Measurements from ENCODE around the gene SCAF8. TPM values are rescaled to one million over a fixed set of nuclear protein-coding genes. Genes with fewer than 3 reads are reported as not detected.
A peak's percentile ranks its signal among the peaks of the same experiment; 100 is the strongest.

The SCAF8 gene
- total and polyA plus RNA-seq, 9 of the 15 experiments (the other 6 are each of a cell fraction or from before 2014, with no cell fraction given): 10.5 to 46.6 (median 23.2) TPM

GRCh38 chr6:154800338-154800737 lies 67.1 kb downstream of the SCAF8 start:
- no peak for FAIRE-seq
- intact Hi-C loops (cut with micrococcal nuclease): loop anchor here (10.0 kb wide), 1 partner anchor 646 kb away; no protein-coding TSS in a partner anchor
- in situ Hi-C loops (cut with MboI): loop anchor here (5.0 to 25.0 kb wide), 2 partner anchors 123 to 638 kb away; no protein-coding TSS in a partner anchor
- DNase-seq (ENCODE audit: extremely low read depth in 1 of 4, low spot score in 3 of 4): no peak
- no peak overlapping the region for H3K4me2 ChIP-seq (ENCODE audit: insufficient read depth, low read length)
- no peaks in the 10 kb centered on the region for H3K9me1 ChIP-seq (ENCODE audit: control insufficient read depth, insufficient read depth, low read length)
- peaks cover 70% of the 10 kb centered on the region for H3K36me3 ChIP-seq (ENCODE audit: control insufficient read depth, insufficient read depth, low read length)
- no peak overlapping the region for H3K27ac ChIP-seq (ENCODE audit: extremely low read depth, low read depth, low read length)
- no TSS peak for BruUV-seq (replicated peaks)
- ChIA-PET CTCF (ENCODE audit: low intra/inter-chr PET ratio) (interaction anchor here (2.2 kb wide), 1 partner anchor 125 kb away, joined by 7 read pairs; no protein-coding TSS in a partner anchor), POLR2A (interaction anchor here (0.6 kb wide), 2 partner anchors 73 to 230 kb away, joined by 3 read pairs; no protein-coding TSS in a partner anchor)
- no peaks in the 10 kb centered on the region for H3K4me1 ChIP-seq (replicated peaks in 1 of 2; ENCODE audit: control insufficient read depth in 2 of 2, insufficient read depth in 2 of 2, low read length in 2 of 2)
- H3K79me2 ChIP-seq (ENCODE audit: control insufficient read depth, insufficient read depth, low read length): peaks cover 7% of the 10 kb centered on the region; the same call in 1 of the 3 replicates
- no peak overlapping the region for H2AFZ ChIP-seq (ENCODE audit: low read depth, low read length)
- H3K27me3 ChIP-seq (ENCODE audit: control insufficient read depth in 2 of 2, insufficient read depth in 2 of 2, low read length in 2 of 2): no peaks in the 10 kb centered on the region
- TF ChIP-seq KDM4B (IDR thresholded peaks at IDR 0.05; ENCODE audit: borderline replicate concordance in 2 of 2, low read depth in 1 of 2) (no peak), CEBPG (CRISPR knock-in tag; IDR thresholded peaks at IDR 0.05) (no peak), CEBPG (tag; conservative IDR thresholded peaks at IDR 0.05 in 1 of 2, IDR thresholded peaks at IDR 0.05 in 1 of 2) (no peak), TFE3 (CRISPR knock-in tag; IDR thresholded peaks at IDR 0.05) (peak; percentile 76)
- H3K9me3 ChIP-seq (replicated peaks; ENCODE audit: control insufficient read depth, insufficient read depth, low read depth, low read length): no peaks in the 10 kb centered on the region
- H3K4me3 ChIP-seq: no peak overlapping the region
- no peaks in the 10 kb centered on the region for H4K20me1 ChIP-seq (replicated peaks; ENCODE audit: control insufficient read depth, insufficient read depth, low read length)
- no peak for ATAC-seq
- no peak overlapping the region for H3K9ac ChIP-seq (ENCODE audit: insufficient read depth in 1 of 2, low read depth in 2 of 2, low read length in 2 of 2)

Measured in K562 (cell line).